ENCODE results near the gene SOX10.

Gene SOX10

GRCh38 chr22:37983860-37984791 is at the start of gene SOX10:
Gene SOX10, minus strand, starts transcription at chr22:37984555. Its CDS starts 771 bp downstream, at chr22:37983784.
- no peak for DNase-seq

- DNase-seq: no peak
Measured at GRCh38 chr22:38033522-38034277, 49.3 kb upstream of the SOX10 start.

- DNase-seq: no peak
Measured at GRCh38 chr22:38032681-38033521, 48.5 kb upstream of the SOX10 start.

- no peak for DNase-seq
Measured at GRCh38 chr22:38031491-38031890, 47.1 kb upstream of the SOX10 start.

- no peak for DNase-seq
Measured at GRCh38 chr22:38030311-38031133, 46.2 kb upstream of the SOX10 start.

GRCh38 chr22:38029901-38030300 is 45.5 kb upstream of the SOX10 start:
- no peak for DNase-seq

- DNase-seq: no peak
Measured at GRCh38 chr22:38029370-38029769, 45.0 kb upstream of the SOX10 start.

GRCh38 chr22:38028344-38029130 is 44.2 kb upstream of the SOX10 start:
- DNase-seq: no peak

GRCh38 chr22:38027487-38027886 is 43.1 kb upstream of the SOX10 start:
- no peak for DNase-seq

- no peak for DNase-seq
Measured at GRCh38 chr22:38026130-38027111, 42.1 kb upstream of the SOX10 start.

GRCh38 chr22:38025514-38025913 is 41.2 kb upstream of the SOX10 start:
- DNase-seq: no peak

GRCh38 chr22:38023045-38023444 is 38.7 kb upstream of the SOX10 start:
- DNase-seq: no peak

- no peak for DNase-seq
Measured at GRCh38 chr22:38021206-38021605, 36.9 kb upstream of the SOX10 start.

- DNase-seq: no peak
Measured at GRCh38 chr22:38018938-38019827, 34.8 kb upstream of the SOX10 start.

- DNase-seq: no peak
Measured at GRCh38 chr22:38017939-38018885, 33.9 kb upstream of the SOX10 start.

GRCh38 chr22:38017272-38017920 is 33.0 kb upstream of the SOX10 start:
- no peak for DNase-seq
